ENCODE measurements around the gene ALKBH1.
"Not testable (repeated sequence)": the region's sequence is repeated elsewhere in the genome, so short reads cannot be mapped to it uniquely, and the experiment has no call there.

Gene ALKBH1, protein sequence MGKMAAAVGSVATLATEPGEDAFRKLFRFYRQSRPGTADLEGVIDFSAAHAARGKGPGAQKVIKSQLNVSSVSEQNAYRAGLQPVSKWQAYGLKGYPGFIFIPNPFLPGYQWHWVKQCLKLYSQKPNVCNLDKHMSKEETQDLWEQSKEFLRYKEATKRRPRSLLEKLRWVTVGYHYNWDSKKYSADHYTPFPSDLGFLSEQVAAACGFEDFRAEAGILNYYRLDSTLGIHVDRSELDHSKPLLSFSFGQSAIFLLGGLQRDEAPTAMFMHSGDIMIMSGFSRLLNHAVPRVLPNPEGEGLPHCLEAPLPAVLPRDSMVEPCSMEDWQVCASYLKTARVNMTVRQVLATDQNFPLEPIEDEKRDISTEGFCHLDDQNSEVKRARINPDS

DNA sequence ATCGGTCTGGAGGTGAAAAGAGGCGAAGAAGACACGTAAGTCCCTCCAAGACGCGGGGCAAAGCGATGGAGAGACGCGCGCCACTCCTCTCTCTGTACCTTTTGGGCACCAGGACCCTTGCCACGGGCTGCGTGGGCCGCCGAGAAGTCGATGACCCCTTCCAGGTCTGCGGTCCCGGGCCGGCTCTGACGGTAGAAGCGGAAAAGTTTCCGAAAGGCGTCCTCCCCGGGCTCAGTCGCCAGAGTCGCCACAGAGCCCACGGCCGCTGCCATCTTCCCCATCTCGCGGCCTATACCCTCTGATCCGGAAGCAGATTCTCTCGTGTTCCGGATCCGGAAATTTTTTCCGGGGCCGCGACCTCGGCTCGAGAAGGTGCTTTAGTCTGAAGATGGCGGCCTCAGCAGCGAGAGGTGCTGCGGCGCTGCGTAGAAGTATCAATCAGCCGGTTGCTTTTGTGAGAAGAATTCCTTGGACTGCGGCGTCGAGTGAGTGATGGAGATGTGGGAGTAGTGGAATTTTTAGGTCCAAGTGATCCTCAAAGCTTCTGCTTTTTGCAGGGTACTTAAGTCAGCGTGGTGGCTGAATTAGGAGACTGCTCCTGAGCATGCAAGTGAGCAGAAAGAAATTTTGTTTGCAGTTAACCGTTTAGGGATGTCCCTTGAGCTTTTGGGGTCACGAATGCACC lies at the start of gene ALKBH1, which contains the start of gene SLIRP:
Gene ALKBH1 (minus strand): TSS at position 300 of the 685 bp plus-strand sequence. CDS start 19 bp downstream, at position 281.
Gene SLIRP (plus strand): TSS at position 380 of the 685 bp plus-strand sequence. CDS start 9 bp downstream, at position 389.
- Mint-ChIP-seq H3K27me3 (no peaks in the 10 kb centered on the region), H3K9me3 (no peaks in the 10 kb centered on the region), H3K4me3 (peak within 1 kb of the TSS; percentile 87), H3K27ac (ENCODE audit: low read depth) (peak within 1 kb of the TSS; percentile 94), H3K4me1 (peaks cover 34% of the 10 kb centered on the region), H3K36me3 (ENCODE audit: insufficient read depth) (peaks cover 51% of the 10 kb centered on the region)
- ATAC-seq (replicated peaks; ENCODE audit: extremely low read depth, poor library complexity, severe bottlenecking): peak; percentile 97
- peak; percentile 74 to 77 for DNase-seq (ENCODE audit: low spot score in 2 of 2)

DNA sequence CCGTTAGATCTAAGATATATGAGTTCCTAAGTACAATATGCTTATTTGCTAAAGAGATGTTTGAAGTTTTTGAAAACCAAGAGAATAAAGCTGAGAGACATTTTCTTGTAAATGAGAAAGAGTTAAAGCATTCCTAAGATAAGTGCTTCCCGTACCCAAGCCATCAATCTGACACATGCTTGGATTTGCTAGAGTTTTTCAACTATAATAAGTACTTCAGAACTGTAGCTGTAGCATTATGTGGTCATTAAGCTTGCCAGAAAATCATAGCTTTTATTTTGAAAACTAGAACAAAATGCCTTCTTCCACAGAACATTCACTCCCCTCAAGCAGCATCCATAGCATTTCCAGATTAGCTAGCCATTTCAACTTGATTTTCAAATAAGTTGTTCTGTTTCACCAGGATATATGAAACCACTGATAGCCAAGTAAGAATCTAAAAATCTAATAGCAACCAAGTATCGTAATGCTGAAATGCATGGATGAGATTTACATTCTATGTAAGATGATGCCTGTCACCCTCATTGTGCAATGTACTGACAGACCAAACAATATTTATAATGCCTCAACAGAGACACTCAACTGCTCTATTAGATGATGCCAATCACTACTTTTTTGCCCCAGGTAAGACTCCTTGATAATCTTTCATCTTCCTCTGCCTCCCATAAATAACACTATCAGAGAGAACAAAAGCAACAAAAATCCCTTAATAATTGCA lies 45.1 kb upstream of the ALKBH1 start:
- Mint-ChIP-seq H3K9me3 (no peaks in the 10 kb centered on the region), H3K4me1 (peaks cover 41% of the 10 kb centered on the region), H3K27me3 (no peaks in the 10 kb centered on the region), H3K27ac (ENCODE audit: low read depth) (peak overlapping the region; percentile 17), H3K36me3 (ENCODE audit: insufficient read depth) (peaks cover 64% of the 10 kb centered on the region), H3K4me3 (no peak overlapping the region)
- DNase-seq (ENCODE audit: low spot score in 2 of 2) (no peak), ATAC-seq (replicated peaks; ENCODE audit: extremely low read depth, poor library complexity, severe bottlenecking) (no peak)

DNA sequence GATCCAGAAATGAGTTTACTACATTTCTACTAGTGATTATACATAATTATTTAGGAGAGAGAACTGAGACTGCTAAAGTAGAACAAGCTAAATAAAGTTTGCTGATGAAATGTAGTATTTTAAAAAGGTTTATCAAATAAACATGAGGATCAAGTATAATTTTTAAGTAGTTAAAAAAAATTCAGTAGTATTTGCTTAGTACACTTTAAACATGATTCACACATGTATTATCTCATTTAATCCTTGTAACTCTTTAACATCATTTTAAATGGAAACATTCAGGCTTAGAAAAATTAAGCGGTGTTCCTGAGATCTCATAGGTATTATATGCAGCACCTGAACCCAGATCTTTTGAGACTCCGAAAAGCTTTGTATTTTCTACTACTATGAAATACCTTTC lies 44.4 kb upstream of the ALKBH1 start:
- no peak overlapping the region for H3K4me3 Mint-ChIP-seq
- H3K27ac Mint-ChIP-seq (ENCODE audit: low read depth): no peak overlapping the region
- H3K27me3 Mint-ChIP-seq: no peaks in the 10 kb centered on the region
- no peak for ATAC-seq (replicated peaks; ENCODE audit: extremely low read depth, poor library complexity, severe bottlenecking)
- no peaks in the 10 kb centered on the region for H3K9me3 Mint-ChIP-seq
- peaks cover 34% of the 10 kb centered on the region for H3K4me1 Mint-ChIP-seq
- DNase-seq (ENCODE audit: low spot score in 2 of 2): no peak
- peaks cover 67% of the 10 kb centered on the region for H3K36me3 Mint-ChIP-seq (ENCODE audit: insufficient read depth)

DNA sequence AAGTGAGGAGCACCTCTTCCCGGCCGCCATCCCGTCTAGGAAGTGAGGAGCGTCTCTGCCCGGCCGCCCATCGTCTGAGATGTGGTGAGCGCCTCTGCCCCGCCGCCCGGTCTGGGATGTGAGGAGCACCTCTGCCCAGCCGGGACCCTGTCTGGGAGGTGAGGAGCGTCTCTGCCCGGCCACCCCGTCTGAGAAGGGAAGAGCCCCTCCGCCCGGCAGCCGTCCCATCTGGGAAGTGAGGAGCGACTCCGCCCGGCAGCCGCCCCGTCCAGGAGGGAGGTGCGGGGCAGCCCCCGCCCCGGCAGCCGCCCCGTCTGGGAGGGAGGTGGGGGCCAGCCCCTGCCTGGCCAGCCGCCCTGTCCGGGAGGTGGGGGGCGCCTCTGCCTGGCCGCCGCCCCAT lies 39.6 kb upstream of the ALKBH1 start:
- not testable (repeated sequence) for ATAC-seq (replicated peaks; ENCODE audit: extremely low read depth, poor library complexity, severe bottlenecking); H3K4me3 Mint-ChIP-seq; H3K9me3 Mint-ChIP-seq; H3K27ac Mint-ChIP-seq (ENCODE audit: low read depth); DNase-seq (ENCODE audit: low spot score in 2 of 2); H3K27me3 Mint-ChIP-seq
- Mint-ChIP-seq H3K4me1 (peaks cover 33% of the 10 kb centered on the region), H3K36me3 (ENCODE audit: insufficient read depth) (peaks cover 65% of the 10 kb centered on the region)

DNA sequence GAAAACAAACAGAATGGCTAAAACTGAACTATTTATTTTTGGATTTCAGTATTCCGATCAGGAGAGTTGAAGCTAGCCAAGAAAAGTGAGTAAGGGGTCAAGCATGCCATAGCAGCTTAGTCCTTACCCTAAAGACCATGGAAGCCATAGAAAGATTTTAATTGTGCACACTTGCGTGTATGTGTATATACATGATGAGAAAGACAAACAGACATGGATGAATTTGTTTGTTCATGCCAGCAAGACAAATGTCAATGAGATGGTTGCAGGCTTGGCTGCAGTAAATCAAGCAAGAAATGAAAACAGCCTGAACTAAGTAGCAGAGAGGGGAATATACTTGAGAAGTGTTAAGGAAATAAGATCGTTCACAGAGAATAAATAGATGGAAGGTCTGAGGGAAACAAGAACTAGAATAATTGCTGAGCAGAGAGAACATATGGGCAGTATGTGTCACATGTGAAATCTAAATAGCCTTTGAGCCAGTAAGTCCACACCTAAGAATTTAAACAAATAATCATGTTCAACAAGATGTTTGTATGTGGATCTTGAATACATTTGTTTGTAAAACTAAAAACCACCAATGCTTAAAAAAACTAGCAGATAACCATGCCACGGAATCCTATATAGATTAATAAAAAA lies 38.4 kb upstream of the ALKBH1 start:
- DNase-seq (ENCODE audit: low spot score in 2 of 2) (no peak), ATAC-seq (replicated peaks; ENCODE audit: extremely low read depth, poor library complexity, severe bottlenecking) (no peak)
- Mint-ChIP-seq H3K4me3 (no peak overlapping the region), H3K36me3 (ENCODE audit: insufficient read depth) (peaks cover 65% of the 10 kb centered on the region), H3K9me3 (no peaks in the 10 kb centered on the region), H3K4me1 (peaks cover 43% of the 10 kb centered on the region), H3K27me3 (no peaks in the 10 kb centered on the region), H3K27ac (ENCODE audit: low read depth) (no peak overlapping the region)

DNA sequence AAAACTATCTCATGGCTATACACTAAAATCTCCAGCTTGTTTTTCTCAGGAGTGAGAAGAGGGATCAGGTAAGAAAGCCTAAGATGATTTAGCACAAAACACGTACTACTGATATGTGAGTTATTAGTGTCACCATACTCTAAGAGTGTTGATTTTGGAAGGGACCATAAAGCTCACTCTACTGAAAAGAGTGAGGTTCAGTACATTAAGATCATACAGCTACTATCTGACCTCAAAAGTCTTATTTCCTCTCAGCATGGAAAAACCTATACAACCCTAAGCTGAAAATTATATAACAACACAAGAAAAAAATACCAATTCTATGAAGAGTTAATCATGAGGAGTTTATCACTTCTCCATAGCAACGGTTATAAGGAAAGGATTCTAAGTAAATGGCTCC lies 33.6 kb upstream of the ALKBH1 start:
- ATAC-seq (replicated peaks; ENCODE audit: extremely low read depth, poor library complexity, severe bottlenecking) (no peak), DNase-seq (ENCODE audit: low spot score in 2 of 2) (no peak)
- H3K4me3 Mint-ChIP-seq: no peak overlapping the region
- H3K27me3 Mint-ChIP-seq: no peaks in the 10 kb centered on the region
- H3K4me1 Mint-ChIP-seq: peaks cover 40% of the 10 kb centered on the region
- peaks cover 57% of the 10 kb centered on the region for H3K36me3 Mint-ChIP-seq (ENCODE audit: insufficient read depth)
- no peaks in the 10 kb centered on the region for H3K9me3 Mint-ChIP-seq
- peak overlapping the region; percentile 19 for H3K27ac Mint-ChIP-seq (ENCODE audit: low read depth)

DNA sequence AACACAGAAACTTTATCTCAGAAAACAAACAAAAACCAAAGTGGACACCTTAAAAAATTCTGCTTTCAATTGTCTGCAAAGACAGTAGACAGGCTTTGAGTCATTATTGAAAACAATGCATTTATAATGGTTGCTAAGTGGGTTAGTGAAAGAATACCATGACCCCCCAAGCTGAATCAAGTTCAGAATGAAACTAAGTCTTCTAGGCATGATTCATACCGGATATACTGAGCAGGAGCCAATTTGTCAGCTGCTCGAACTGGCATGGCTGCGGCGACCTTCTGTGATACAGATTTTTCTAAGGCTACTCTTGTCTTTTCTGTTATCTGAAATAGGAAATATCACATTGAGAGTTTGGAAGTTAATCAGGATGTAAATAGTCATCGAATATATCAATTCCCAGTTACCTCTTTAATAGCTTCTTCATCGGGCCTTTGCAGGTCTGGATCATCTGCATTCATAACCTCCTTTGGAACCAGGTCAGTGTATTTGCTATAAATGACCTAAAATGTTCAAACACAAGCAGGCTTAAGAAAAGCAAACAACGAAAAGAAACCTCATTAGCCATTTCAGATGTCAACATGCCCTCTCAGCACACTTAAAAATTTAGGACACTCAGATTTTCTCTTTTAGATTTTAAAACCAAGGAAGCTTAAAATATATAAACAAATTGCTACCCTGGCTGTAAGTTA lies 30.9 kb upstream of the ALKBH1 start:
- Mint-ChIP-seq H3K4me3 (no peak overlapping the region), H3K36me3 (ENCODE audit: insufficient read depth) (peaks cover 66% of the 10 kb centered on the region), H3K27me3 (no peaks in the 10 kb centered on the region), H3K27ac (ENCODE audit: low read depth) (peak overlapping the region; percentile 74), H3K4me1 (peaks cover 32% of the 10 kb centered on the region), H3K9me3 (no peaks in the 10 kb centered on the region)
- ATAC-seq (replicated peaks; ENCODE audit: extremely low read depth, poor library complexity, severe bottlenecking): peak; percentile 87
- no peak for DNase-seq (ENCODE audit: low spot score in 2 of 2)

DNA sequence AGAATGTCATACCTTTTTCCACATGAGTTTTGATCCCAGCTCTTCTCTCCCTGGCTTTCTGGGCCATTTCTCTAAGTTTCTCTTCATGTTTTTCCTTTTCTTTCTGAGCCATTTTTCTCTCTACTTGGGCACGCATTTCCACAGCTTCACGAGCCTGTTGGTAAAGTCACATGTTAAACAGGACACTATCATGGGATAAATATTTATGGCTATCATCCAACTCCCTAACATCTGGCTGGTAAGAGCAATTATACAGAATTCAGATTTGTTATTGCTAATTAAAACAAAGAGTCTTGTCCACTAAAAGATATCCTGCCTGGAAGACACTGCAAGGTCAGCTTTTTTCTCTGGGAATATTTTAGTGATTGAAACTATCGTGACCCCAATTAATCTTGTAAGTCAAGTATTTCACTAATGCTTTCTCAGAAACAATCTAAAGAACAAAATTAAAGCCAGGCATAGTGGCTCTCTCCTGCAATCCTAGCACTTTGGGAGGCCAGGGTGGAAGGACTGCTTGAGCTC lies 23.2 kb upstream of the ALKBH1 start:
- ATAC-seq (replicated peaks; ENCODE audit: extremely low read depth, poor library complexity, severe bottlenecking) (no peak), DNase-seq (ENCODE audit: low spot score in 2 of 2) (no peak)
- Mint-ChIP-seq H3K4me3 (no peak overlapping the region), H3K27me3 (no peaks in the 10 kb centered on the region), H3K27ac (ENCODE audit: low read depth) (peak overlapping the region; percentile 63), H3K36me3 (ENCODE audit: insufficient read depth) (peaks cover 92% of the 10 kb centered on the region), H3K9me3 (no peaks in the 10 kb centered on the region), H3K4me1 (peaks cover 11% of the 10 kb centered on the region)

DNA sequence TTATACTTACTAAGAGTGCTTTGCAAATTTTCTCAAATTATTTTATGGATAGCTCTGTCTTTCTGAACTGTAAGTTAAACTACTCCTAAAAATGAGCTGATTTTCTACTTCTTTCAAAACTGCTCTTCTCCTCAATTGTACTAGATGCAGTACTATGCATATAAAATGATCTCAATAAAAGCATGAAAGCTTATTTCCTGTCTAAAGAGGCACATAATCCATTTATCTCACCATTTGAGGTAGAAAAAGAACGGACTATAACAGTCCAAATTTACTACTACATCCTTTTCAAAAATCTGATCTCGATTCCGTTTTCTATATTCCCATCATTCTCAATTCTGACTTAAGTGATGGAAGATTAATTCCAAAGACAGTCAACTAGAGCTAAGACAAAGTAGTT lies 14.5 kb upstream of the ALKBH1 start:
- Mint-ChIP-seq H3K4me1 (no peaks in the 10 kb centered on the region), H3K36me3 (ENCODE audit: insufficient read depth) (peaks cover 81% of the 10 kb centered on the region), H3K9me3 (no peaks in the 10 kb centered on the region), H3K27me3 (no peaks in the 10 kb centered on the region), H3K4me3 (no peak overlapping the region), H3K27ac (ENCODE audit: low read depth) (no peak overlapping the region)
- ATAC-seq (replicated peaks; ENCODE audit: extremely low read depth, poor library complexity, severe bottlenecking) (no peak), DNase-seq (ENCODE audit: low spot score in 2 of 2) (no peak)

DNA sequence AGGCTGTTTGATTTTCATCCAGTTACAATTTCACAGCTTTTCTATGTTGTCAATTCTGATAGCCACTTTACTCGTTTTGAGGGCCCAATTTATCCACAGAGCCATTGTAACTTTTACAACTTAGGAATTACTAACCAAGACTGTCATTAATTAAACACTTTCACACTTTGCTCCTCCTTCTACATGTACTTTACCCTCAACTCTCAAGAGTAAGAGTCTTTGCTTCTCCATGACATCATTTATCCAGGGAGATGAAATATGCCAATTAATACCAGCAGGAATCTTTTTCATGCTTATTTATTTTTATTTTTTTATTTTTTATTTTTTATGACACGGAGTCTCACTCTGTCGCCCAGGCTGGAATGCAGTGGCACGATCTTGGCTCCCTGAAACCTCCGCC lies 13.6 kb upstream of the ALKBH1 start:
- DNase-seq (ENCODE audit: low spot score in 2 of 2) (no peak), ATAC-seq (replicated peaks; ENCODE audit: extremely low read depth, poor library complexity, severe bottlenecking) (no peak)
- peaks cover 78% of the 10 kb centered on the region for H3K36me3 Mint-ChIP-seq (ENCODE audit: insufficient read depth)
- H3K27me3 Mint-ChIP-seq: no peaks in the 10 kb centered on the region
- no peaks in the 10 kb centered on the region for H3K9me3 Mint-ChIP-seq
- H3K4me3 Mint-ChIP-seq: no peak overlapping the region
- H3K27ac Mint-ChIP-seq (ENCODE audit: low read depth): no peak overlapping the region
- no peaks in the 10 kb centered on the region for H3K4me1 Mint-ChIP-seq

DNA sequence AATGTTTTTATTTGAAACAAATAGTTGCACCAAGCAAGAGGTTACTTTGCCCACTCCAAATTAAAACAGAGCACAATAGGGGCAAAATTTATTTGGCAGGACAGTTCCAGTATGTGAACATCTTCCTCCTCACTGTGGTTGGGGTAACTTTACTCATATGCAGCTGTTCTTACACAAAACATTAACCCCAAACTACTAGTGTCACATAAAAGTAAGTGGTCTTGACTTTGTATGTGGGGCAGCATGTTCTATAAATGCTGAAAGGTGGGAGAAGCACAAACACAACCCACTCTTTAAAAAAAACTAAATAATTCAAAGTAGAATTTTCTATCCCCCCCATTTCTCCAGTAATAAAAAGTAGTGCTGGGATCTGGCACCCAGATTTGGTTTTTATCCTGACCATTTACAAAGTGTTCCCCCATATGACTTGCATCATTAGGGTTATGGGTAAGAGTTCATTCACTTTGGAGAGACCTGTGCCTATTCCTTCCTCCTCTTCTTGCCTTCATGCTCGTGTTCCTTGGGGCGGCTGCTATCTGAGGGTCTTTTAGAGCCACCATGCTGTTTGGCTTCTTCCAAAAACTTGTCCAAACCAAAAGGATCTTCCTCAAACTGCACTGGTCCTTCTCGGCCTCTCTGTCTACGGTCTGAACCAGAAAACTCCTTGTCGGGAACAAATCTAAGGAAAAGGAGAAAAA lies 9.9 kb upstream of the ALKBH1 start:
- Mint-ChIP-seq H3K4me1 (peaks cover 7% of the 10 kb centered on the region), H3K36me3 (ENCODE audit: insufficient read depth) (peaks cover 81% of the 10 kb centered on the region), H3K4me3 (no peak overlapping the region), H3K27me3 (no peaks in the 10 kb centered on the region), H3K9me3 (no peaks in the 10 kb centered on the region), H3K27ac (ENCODE audit: low read depth) (no peak overlapping the region)
- no peak for DNase-seq (ENCODE audit: low spot score in 2 of 2)
- no peak for ATAC-seq (replicated peaks; ENCODE audit: extremely low read depth, poor library complexity, severe bottlenecking)
